Measurements from ENCODE around the gene SCPEP1. TPM values are rescaled to one million over a fixed set of nuclear protein-coding genes. Genes with fewer than 3 reads are reported as not detected.
"Not testable (repeated sequence)": the region's sequence is repeated elsewhere in the genome, so short reads cannot be mapped to it uniquely, and the experiment has no call there.

Gene SCPEP1
- total and polyA plus RNA-seq, 2 donors from 2014 or later: 64.0 to 130 TPM

GRCh38 chr17:56979091-56979480 lies 1.2 kb downstream of the SCPEP1 start:
- Histone ChIP-seq H3K4me3 (ENCODE audit: low read length in 3 of 3) (peak overlapping the region in 2 of 3 donors; percentile 74 to 86), H3K9ac (ENCODE audit: low read length in 3 of 3) (no peak overlapping the region), H3K4me1 (ENCODE audit: control insufficient read depth in 2 of 3, insufficient read depth in 2 of 3, low read depth in 1 of 3, low read length in 3 of 3) (peaks cover 0 to 12% (median 12%) of the 10 kb centered on the region in 3 donors), H3K27me3 (ENCODE audit: control insufficient read depth, insufficient read depth, low read length) (no peaks in the 10 kb centered on the region), H3K9me3 (ENCODE audit: control insufficient read depth in 2 of 3, insufficient read depth in 1 of 3, low read length in 3 of 3) (no peaks in the 10 kb centered on the region), H3K27ac (ENCODE audit: low read depth in 2 of 2, low read length in 2 of 2) (no peak overlapping the region), H3K36me3 (ENCODE audit: control insufficient read depth in 2 of 3, insufficient read depth in 3 of 3, low read length in 3 of 3) (peaks cover 0 to 5% (median 0%) of the 10 kb centered on the region in 3 donors)
- no peak for DNase-seq
- no peak for FAIRE-seq
- TF ChIP-seq CTCF (IDR thresholded peaks at IDR 0.05; ENCODE audit: borderline replicate concordance, extremely low read depth, insufficient read depth): no peak
- intact Hi-C loops (cut with DNase I): no loop called here

GRCh38 chr17:56980526-56980925 lies 2.6 kb downstream of the SCPEP1 start:
- intact Hi-C loops (cut with DNase I); H3K27ac ChIP-seq (ENCODE audit: low read depth in 2 of 2, low read length in 2 of 2); H3K9ac ChIP-seq (ENCODE audit: low read length in 3 of 3); DNase-seq; H3K4me3 ChIP-seq (ENCODE audit: low read length in 3 of 3); H3K9me3 ChIP-seq (ENCODE audit: control insufficient read depth in 2 of 3, insufficient read depth in 1 of 3, low read length in 3 of 3); FAIRE-seq; H3K36me3 ChIP-seq (ENCODE audit: control insufficient read depth in 2 of 3, insufficient read depth in 3 of 3, low read length in 3 of 3); H3K27me3 ChIP-seq (ENCODE audit: control insufficient read depth, insufficient read depth, low read length): not testable (repeated sequence)
- peaks cover 0 to 12% (median 12%) of the 10 kb centered on the region in 3 donors for H3K4me1 ChIP-seq (ENCODE audit: control insufficient read depth in 2 of 3, insufficient read depth in 2 of 3, low read depth in 1 of 3, low read length in 3 of 3)

GRCh38 chr17:56982312-56982711 lies 4.4 kb downstream of the SCPEP1 start:
- FAIRE-seq: no peak
- peaks cover 0 to 12% (median 8%) of the 10 kb centered on the region in 3 donors for H3K4me1 ChIP-seq (ENCODE audit: control insufficient read depth in 2 of 3, insufficient read depth in 2 of 3, low read depth in 1 of 3, low read length in 3 of 3)
- no peak for TF ChIP-seq CTCF (IDR thresholded peaks at IDR 0.05; ENCODE audit: borderline replicate concordance, extremely low read depth, insufficient read depth)
- H3K27me3 ChIP-seq (ENCODE audit: control insufficient read depth, insufficient read depth, low read length): no peaks in the 10 kb centered on the region
- H3K9me3 ChIP-seq (ENCODE audit: control insufficient read depth in 2 of 3, insufficient read depth in 1 of 3, low read length in 3 of 3): no peaks in the 10 kb centered on the region
- no peak for DNase-seq
- intact Hi-C loops (cut with DNase I): no loop called here
- H3K4me3 ChIP-seq (ENCODE audit: low read length in 3 of 3): no peak overlapping the region
- no peak overlapping the region for H3K9ac ChIP-seq (ENCODE audit: low read length in 3 of 3)
- peaks cover 0 to 9% (median 0%) of the 10 kb centered on the region in 3 donors for H3K36me3 ChIP-seq (ENCODE audit: control insufficient read depth in 2 of 3, insufficient read depth in 3 of 3, low read length in 3 of 3)
- H3K27ac ChIP-seq (ENCODE audit: low read depth in 2 of 2, low read length in 2 of 2): no peak overlapping the region

- Histone ChIP-seq H3K36me3 (ENCODE audit: control insufficient read depth in 2 of 3, insufficient read depth in 3 of 3, low read length in 3 of 3) (peaks cover 0 to 9% (median 0%) of the 10 kb centered on the region in 3 donors), H3K9me3 (ENCODE audit: control insufficient read depth in 2 of 3, insufficient read depth in 1 of 3, low read length in 3 of 3) (no peaks in the 10 kb centered on the region), H3K27me3 (ENCODE audit: control insufficient read depth, insufficient read depth, low read length) (no peaks in the 10 kb centered on the region), H3K9ac (ENCODE audit: low read length in 3 of 3) (no peak overlapping the region), H3K4me1 (ENCODE audit: control insufficient read depth in 2 of 3, insufficient read depth in 2 of 3, low read depth in 1 of 3, low read length in 3 of 3) (peaks cover 0 to 10% (median 7%) of the 10 kb centered on the region in 3 donors), H3K4me3 (ENCODE audit: low read length in 3 of 3) (no peak overlapping the region), H3K27ac (ENCODE audit: low read depth in 2 of 2, low read length in 2 of 2) (no peak overlapping the region)
- DNase-seq (no peak), FAIRE-seq (no peak)
- intact Hi-C loops (cut with DNase I): no loop called here
- TF ChIP-seq CTCF (IDR thresholded peaks at IDR 0.05; ENCODE audit: borderline replicate concordance, extremely low read depth, insufficient read depth): no peak
Measured at GRCh38 chr17:56983366-56983765, 5.4 kb downstream of the SCPEP1 start.
